K562 (cell line): ENCODE measurements around the gene CDRT4. TPM values are rescaled to one million over a fixed set of nuclear protein-coding genes. Genes with fewer than 3 reads are reported as not detected.

Source experiments
- E2F4 ChIP-seq: sonication (generic); formaldehyde crosslinking; IDR thresholded peaks from 2 replicates; pipeline ENCODE4 v1.8.0; 2022; ENCODE audit warnings: mild to moderate bottlenecking, low read depth, missing genetic modification reagents
- ETS2 ChIP-seq: IDR thresholded peaks from 2 replicates; pipeline ENCODE4 v1.6.1; 2016; ENCODE audit warnings: borderline replicate concordance, missing genetic modification characterization, mild to moderate bottlenecking, moderate library complexity, missing compliant biosample characterization; ENCODE audit not compliant: poor library complexity, severe bottlenecking
- HES1 ChIP-seq: fragments of 450-650 bp; IDR thresholded peaks from 2 replicates; pipeline ENCODE4 v1.6.1; 2016; ENCODE audit warnings: low read depth, mild to moderate bottlenecking, moderate library complexity
- NKRF ChIP-seq: fragments of 450-650 bp; IDR thresholded peaks from 2 replicates; pipeline ENCODE4 v1.6.1; 2016; ENCODE audit warnings: borderline replicate concordance
- RB1 ChIP-seq: fragments of 450-650 bp; IDR thresholded peaks from 2 replicates; pipeline ENCODE4 v1.6.1; 2017; ENCODE audit warnings: low read depth, mild to moderate bottlenecking
- SLC30A9 ChIP-seq: fragments of 250-450 bp; sonication (Bioruptor Pico); IDR thresholded peaks from 2 replicates; pipeline ENCODE4 v1.8.0; 2022; ENCODE audit warnings: mild to moderate bottlenecking, moderate library complexity
- SP1 ChIP-seq: sonication (generic); formaldehyde crosslinking; IDR thresholded peaks from 2 replicates; pipeline ENCODE4 v1.8.1; 2022; ENCODE audit warnings: mild to moderate bottlenecking, missing genetic modification reagents
- ZNF395 ChIP-seq: fragments of 200-800 bp; sonication (Bioruptor generic); IDR thresholded peaks from 2 replicates; pipeline ENCODE4 v1.6.1; 2017; ENCODE audit warnings: missing genetic modification characterization, missing compliant biosample characterization
- polyA plus RNA-seq, 8 experiments: library from polyadenylated mRNA; depleted of rRNA in 4 of 8; stranded (reverse) in 5 of 8; unstranded in 3 of 8; fragments of >200 nt; fragmentation: Nextera tagmentation in 2 of 8; fragmentation: Illumina TruSeq in 1 of 8; extraction: Ambion mirVana in 2 of 8; extraction: Trizol in 1 of 8; gene quantifications; 2 replicates each; pipeline versions ENCODE4 v1.2.1 to v1.2.3, GENCODE V29; 2011 to 2014; ENCODE audit warnings: inconsistent platforms in 1 of 8, missing spikeins in 1 of 8
- total RNA-seq, 7 experiments: library from RNA; depleted of rRNA in 6 of 7; stranded (reverse); fragments of >200 nt in 6 of 7; fragmentation: Illumina TruSeq in 2 of 7; extraction: Trizol in 2 of 7; gene quantifications; 2 replicates each; pipeline versions ENCODE4 v1.2.1 to v1.2.3, GENCODE V29; 2011 to 2021; ENCODE audit warnings: low replicate concordance in 1 of 7

Gene CDRT4
- total and polyA plus RNA-seq, 9 of the 15 experiments (the other 6 are each of a cell fraction or from before 2014, with no cell fraction given) = 1.7 to 6.4 (median 3.5) TPM

DNA sequence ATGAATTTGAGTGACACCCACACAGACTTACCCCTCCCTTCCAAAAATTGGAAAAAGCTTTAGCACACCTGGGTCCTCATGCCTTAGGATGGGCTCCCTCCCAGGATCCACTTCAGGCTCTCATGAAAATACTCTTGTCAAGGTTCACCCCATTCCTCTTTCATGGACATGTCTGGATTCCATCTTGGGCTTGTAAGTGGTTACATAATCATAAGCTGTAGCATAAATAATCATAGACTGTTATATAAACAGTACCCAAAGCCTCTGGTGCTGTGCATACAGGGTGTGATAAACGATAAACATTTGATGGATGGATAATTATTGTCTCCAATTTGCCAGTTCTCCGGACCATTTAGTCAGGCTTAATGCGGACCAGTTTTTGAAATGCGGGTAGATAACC, 72.3 kb downstream of the CDRT4 start (continued):
- TF ChIP-seq RB1 (no peak), NKRF (no peak), E2F4 (CRISPR knock-in tag) (no peak), HES1 (no peak), ETS2 (tag) (no peak), SLC30A9 (CRISPR knock-in tag) (no peak), SP1 (CRISPR knock-in tag) (no peak), ZNF395 (CRISPR knock-in tag) (no peak)
- TF ChIP-seq, all 486 proteins: peak for 0
